ENCODE results near the gene WDR59. TPM values are rescaled to one million over a fixed set of nuclear protein-coding genes. Genes with fewer than 3 reads are reported as not detected.

Gene WDR59
- total RNA-seq, 6 experiments from 2014 or later: 32.1 to 39.8 (median 37.3) TPM

DNA sequence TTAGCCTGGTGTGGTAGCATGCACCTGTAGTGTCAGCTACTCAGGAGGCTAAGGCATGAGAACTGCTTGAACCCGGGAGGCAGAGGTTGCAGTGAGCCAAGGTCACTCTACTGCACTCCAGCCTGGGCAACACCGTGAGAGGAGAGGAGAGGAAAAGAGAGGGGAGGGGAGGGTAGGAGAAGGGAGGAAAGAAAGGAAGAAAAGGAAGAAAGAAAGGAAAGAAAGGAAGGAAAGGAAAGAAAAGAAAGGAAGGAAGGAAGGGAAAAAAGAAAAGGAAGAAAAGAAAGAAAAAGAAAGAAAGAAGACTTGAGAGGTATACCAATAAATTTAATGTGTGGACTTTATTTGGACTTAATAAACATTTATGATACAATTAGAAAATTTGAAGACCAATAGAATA is 143.5 kb downstream of the WDR59 start:
- H3K36me3 Mint-ChIP-seq (ENCODE audit: low read depth): no peaks in the 10 kb centered on the region
- TF ChIP-seq, protein P1, sequence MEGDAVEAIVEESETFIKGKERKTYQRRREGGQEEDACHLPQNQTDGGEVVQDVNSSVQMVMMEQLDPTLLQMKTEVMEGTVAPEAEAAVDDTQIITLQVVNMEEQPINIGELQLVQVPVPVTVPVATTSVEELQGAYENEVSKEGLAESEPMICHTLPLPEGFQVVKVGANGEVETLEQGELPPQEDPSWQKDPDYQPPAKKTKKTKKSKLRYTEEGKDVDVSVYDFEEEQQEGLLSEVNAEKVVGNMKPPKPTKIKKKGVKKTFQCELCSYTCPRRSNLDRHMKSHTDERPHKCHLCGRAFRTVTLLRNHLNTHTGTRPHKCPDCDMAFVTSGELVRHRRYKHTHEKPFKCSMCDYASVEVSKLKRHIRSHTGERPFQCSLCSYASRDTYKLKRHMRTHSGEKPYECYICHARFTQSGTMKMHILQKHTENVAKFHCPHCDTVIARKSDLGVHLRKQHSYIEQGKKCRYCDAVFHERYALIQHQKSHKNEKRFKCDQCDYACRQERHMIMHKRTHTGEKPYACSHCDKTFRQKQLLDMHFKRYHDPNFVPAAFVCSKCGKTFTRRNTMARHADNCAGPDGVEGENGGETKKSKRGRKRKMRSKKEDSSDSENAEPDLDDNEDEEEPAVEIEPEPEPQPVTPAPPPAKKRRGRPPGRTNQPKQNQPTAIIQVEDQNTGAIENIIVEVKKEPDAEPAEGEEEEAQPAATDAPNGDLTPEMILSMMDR (IDR thresholded peaks at IDR 0.05): no peak
- no peak overlapping the region for H3K27ac Mint-ChIP-seq
- H3K4me1 Mint-ChIP-seq (ENCODE audit: low read depth): no peaks in the 10 kb centered on the region
- no peak overlapping the region for H3K4me3 Mint-ChIP-seq
- peaks cover 23% of the 10 kb centered on the region for H3K27me3 Mint-ChIP-seq (ENCODE audit: insufficient read depth)
- DNase-seq: no peak
- H3K9me3 Mint-ChIP-seq: no peaks in the 10 kb centered on the region

DNA sequence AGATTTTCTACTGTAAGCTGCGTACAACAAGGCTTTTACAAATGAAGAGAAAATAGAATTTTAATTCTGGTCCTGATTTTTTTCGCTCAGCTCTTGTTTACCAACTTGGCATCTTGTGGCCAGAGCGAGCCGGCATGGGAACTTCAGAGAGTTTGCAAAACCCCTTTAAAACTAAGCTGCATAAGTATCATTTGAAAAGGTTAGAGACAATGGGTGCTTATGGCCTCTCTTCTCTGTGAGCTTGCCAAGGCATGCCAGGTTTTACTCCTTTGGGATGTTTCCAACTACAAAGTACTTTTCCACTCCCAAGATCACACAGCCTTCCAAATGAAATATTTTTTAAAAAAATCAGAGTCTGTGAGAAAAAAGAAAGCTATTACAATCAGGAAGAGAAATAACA is 147.9 kb downstream of the WDR59 start:
- Mint-ChIP-seq H3K4me3 (no peak overlapping the region), H3K4me1 (ENCODE audit: low read depth) (no peaks in the 10 kb centered on the region), H3K27ac (no peak overlapping the region), H3K27me3 (ENCODE audit: insufficient read depth) (peaks cover 29% of the 10 kb centered on the region), H3K9me3 (no peaks in the 10 kb centered on the region), H3K36me3 (ENCODE audit: low read depth) (no peaks in the 10 kb centered on the region)
- TF ChIP-seq, protein P1 (IDR thresholded peaks at IDR 0.05): no peak
- no peak for DNase-seq

DNA sequence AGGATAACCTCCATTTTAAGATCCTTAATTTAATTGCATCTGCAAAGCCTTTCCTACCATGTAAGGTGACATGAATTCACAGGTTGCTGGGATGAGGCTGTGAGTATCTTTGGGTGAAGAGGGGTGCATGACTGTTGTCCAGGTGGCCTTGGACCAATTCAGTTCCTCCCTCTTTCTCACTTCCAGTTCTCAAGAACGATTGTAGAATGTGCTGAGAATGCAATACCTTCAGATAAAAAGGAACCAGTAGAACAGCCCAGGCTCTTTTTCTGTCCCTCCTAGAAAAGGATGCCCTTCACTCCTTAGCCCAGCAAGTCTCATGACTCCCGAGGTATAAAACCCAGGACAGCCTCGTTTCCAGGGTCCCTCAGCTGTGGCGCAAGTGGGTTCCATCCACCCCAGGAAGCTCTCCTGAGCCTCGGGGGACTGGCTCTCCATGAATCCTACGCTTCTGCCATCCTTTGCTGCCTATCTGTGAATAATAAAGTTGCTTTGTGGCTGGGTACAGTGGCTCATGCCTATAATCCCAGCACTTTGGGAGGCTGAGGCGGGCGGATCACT is 148.7 kb downstream of the WDR59 start:
- H3K9me3 Mint-ChIP-seq: no peaks in the 10 kb centered on the region
- H3K4me1 Mint-ChIP-seq (ENCODE audit: low read depth): no peaks in the 10 kb centered on the region
- no peaks in the 10 kb centered on the region for H3K36me3 Mint-ChIP-seq (ENCODE audit: low read depth)
- no peak for DNase-seq
- H3K4me3 Mint-ChIP-seq: no peak overlapping the region
- TF ChIP-seq, protein P1 (IDR thresholded peaks at IDR 0.05): no peak
- peaks cover 24% of the 10 kb centered on the region for H3K27me3 Mint-ChIP-seq (ENCODE audit: insufficient read depth)
- H3K27ac Mint-ChIP-seq: no peak overlapping the region

DNA sequence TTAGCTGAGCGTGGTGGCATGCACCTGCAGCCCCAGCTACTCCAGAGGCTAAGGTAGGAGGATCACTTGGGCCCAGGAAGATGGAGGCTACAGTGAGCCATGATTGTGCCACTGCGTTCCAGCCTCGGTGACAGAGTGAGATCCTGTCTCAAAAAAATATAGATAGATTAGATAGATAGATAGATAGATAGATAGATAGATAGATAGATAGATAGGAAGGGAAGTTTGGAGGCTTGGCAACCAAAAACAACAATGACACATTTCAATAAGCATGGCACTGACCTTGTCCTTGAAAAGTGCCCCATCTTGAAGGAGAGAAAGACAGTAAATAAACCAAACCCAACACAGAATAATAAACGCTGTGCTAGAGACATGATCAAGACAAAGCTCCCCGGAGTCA is 152.7 kb downstream of the WDR59 start:
- no peak overlapping the region for H3K27ac Mint-ChIP-seq
- H3K36me3 Mint-ChIP-seq (ENCODE audit: low read depth): peaks cover 9% of the 10 kb centered on the region; the same call in 1 of the 2 replicates
- DNase-seq: no peak
- H3K4me1 Mint-ChIP-seq (ENCODE audit: low read depth): no peaks in the 10 kb centered on the region
- peaks cover 9% of the 10 kb centered on the region for H3K9me3 Mint-ChIP-seq
- peaks cover 20% of the 10 kb centered on the region for H3K27me3 Mint-ChIP-seq (ENCODE audit: insufficient read depth)
- TF ChIP-seq, protein P1 (IDR thresholded peaks at IDR 0.05): no peak
- no peak overlapping the region for H3K4me3 Mint-ChIP-seq

DNA sequence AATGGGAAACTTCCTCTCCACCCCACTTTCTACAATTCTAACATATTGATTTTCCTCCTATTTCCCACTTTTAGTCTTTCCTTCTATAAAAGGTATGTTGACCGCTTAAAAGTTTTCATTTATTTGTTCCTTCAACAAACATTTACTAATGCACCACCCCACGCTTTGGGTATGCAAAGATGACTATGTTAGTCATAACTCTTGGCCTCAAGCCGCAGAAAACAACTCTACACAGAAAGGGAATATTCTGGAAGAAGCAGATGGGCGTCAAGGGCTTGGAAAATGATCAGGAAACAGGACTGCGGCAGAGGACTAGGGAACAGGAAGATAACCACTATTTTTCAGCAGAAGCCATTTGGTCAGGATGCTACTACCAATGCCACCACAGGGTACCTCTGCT is 153.5 kb downstream of the WDR59 start:
- Mint-ChIP-seq H3K27ac (no peak overlapping the region), H3K4me1 (ENCODE audit: low read depth) (no peaks in the 10 kb centered on the region), H3K9me3 (peaks cover 9% of the 10 kb centered on the region), H3K36me3 (ENCODE audit: low read depth) (peaks cover 9% of the 10 kb centered on the region; the same call in 1 of the 2 replicates), H3K27me3 (ENCODE audit: insufficient read depth) (peaks cover 21% of the 10 kb centered on the region), H3K4me3 (no peak overlapping the region)
- TF ChIP-seq, protein P1 (IDR thresholded peaks at IDR 0.05): no peak
- DNase-seq: no peak
